SK-N-SH (cell line): ENCODE data around the gene GNAI1. TPM values are rescaled to one million over a fixed set of nuclear protein-coding genes. Genes with fewer than 3 reads are reported as not detected.

Experiments
- CTCF ChIA-PET: fragments of 300-600, 350-600 bp; formaldehyde crosslinking; extraction: SDS; loops from one replicate; lab custom pipeline; 2021; lab: Yijun Ruan, JAX
- POLR2A ChIA-PET: fragments of 350-600 bp; sonication (Branson Sonifier 250); formaldehyde crosslinking; extraction: SDS; loops from one replicate; lab custom pipeline; 2020; ENCODE audit warnings: antibody characterized with exemption, inconsistent platforms; lab: Yijun Ruan, JAX
- DNase-seq: peaks from one replicate; pipeline ENCODE4 v3.0.0; 2012
- H2AFZ ChIP-seq: fragments of 200-600 bp; sonication (generic); 2 replicates; pipeline ENCODE4 v1.8.1; 2016; ENCODE audit warnings: antibody characterized with exemption, mild to moderate bottlenecking, low read depth
- H3F3A ChIP-seq: fragments of 200-600 bp; sonication (generic); replicated peaks from 2 replicates; pipeline ENCODE3; 2016; ENCODE audit warnings: antibody characterized with exemption, mild to moderate bottlenecking; ENCODE audit not compliant: insufficient read depth
- H3K27ac ChIP-seq, 2 experiments: fragments of 200-500 bp in 1 of 2; fragments of 200-600 bp in 1 of 2; sonication (Bioruptor generic) in 1 of 2; sonication (generic), shearing (Covaris generic) in 1 of 2; 2 replicates each; pipeline versions ENCODE4 v1.5.1 to v1.6.1; 2014 to 2016; ENCODE audit warnings: low read depth in 2 of 2, inconsistent platforms in 1 of 2, low read length in 1 of 2, mild to moderate bottlenecking in 1 of 2, mixed read lengths in 1 of 2
- H3K27me3 ChIP-seq: fragments of 200-600 bp; sonication (generic), shearing (Covaris generic); 2 replicates; pipeline ENCODE4 v1.6.1; 2016; ENCODE audit warnings: mixed run types; ENCODE audit not compliant: insufficient read depth
- H3K36me3 ChIP-seq, 2 experiments: fragments of 200-500 bp in 1 of 2; fragments of 200-600 bp in 1 of 2; sonication (Bioruptor generic) in 1 of 2; sonication (generic) in 1 of 2; replicated peaks in 1 of 2; 2 replicates each; pipeline versions ENCODE3 to v1.5.1; 2014 to 2016; ENCODE audit warnings: low read length in 1 of 2, mild to moderate bottlenecking in 1 of 2; ENCODE audit not compliant: insufficient read depth in 2 of 2, control insufficient read depth in 1 of 2
- H3K4me1 ChIP-seq, 2 experiments: fragments of 200-500 bp in 1 of 2; fragments of 200-600 bp in 1 of 2; sonication (Bioruptor generic) in 1 of 2; sonication (generic), shearing (Covaris generic) in 1 of 2; 2 replicates each; pipeline versions ENCODE4 v1.5.1 to v1.6.1; 2014 to 2016; ENCODE audit warnings: low read depth in 1 of 2, low read length in 1 of 2, mixed run types in 1 of 2; ENCODE audit not compliant: insufficient read depth in 2 of 2, control insufficient read depth in 1 of 2
- H3K4me2 ChIP-seq: fragments of 200-600 bp; sonication (generic), shearing (Covaris generic); 2 replicates; pipeline ENCODE4 v1.6.1; 2017; ENCODE audit warnings: mixed run types
- H3K4me3 ChIP-seq, 2 experiments: fragments of 200-500 bp in 1 of 2; fragments of 200-600 bp in 1 of 2; sonication (Bioruptor generic) in 1 of 2; sonication (generic), shearing (Covaris generic) in 1 of 2; 2 replicates each; pipeline versions ENCODE4 v1.5.1 to v1.8.1; 2014 to 2016; ENCODE audit warnings: low read depth in 2 of 2, inconsistent platforms in 1 of 2, low read length in 1 of 2, mild to moderate bottlenecking in 1 of 2, mixed read lengths in 1 of 2, moderate library complexity in 1 of 2
- H3K79me2 ChIP-seq: fragments of 200-600 bp; sonication (generic); 2 replicates; pipeline ENCODE4 v1.8.1; 2017; ENCODE audit warnings: mild to moderate bottlenecking; ENCODE audit not compliant: insufficient read depth
- H3K9ac ChIP-seq: fragments of 200-600 bp; sonication (generic); 2 replicates; pipeline ENCODE4 v1.6.1; 2017; ENCODE audit warnings: mixed run types
- H3K9me2 ChIP-seq: fragments of 200-600 bp; sonication (generic); 2 replicates; pipeline ENCODE4 v1.6.1; 2017; ENCODE audit warnings: mixed run types
- H3K9me3 ChIP-seq: fragments of 200-600 bp; sonication (generic); 2 replicates; pipeline ENCODE4 v1.6.1; 2017; ENCODE audit warnings: mixed run types, mild to moderate bottlenecking, moderate library complexity
- H4K20me1 ChIP-seq: fragments of 200-600 bp; sonication (generic); 2 replicates; pipeline ENCODE4 v1.6.1; 2017; ENCODE audit warnings: mild to moderate bottlenecking, mixed run types; ENCODE audit not compliant: insufficient read depth
- CHD2 ChIP-seq: fragments of 150-350 bp; IDR thresholded peaks from 2 replicates; pipeline ENCODE4 v1.6.1; 2018; ENCODE audit warnings: low read length; ENCODE audit not compliant: partially characterized antibody
- CTCF ChIP-seq: fragments of 200-600 bp; sonication (generic); IDR thresholded peaks from 2 replicates; pipeline ENCODE4 v1.6.1; 2017; ENCODE audit warnings: antibody characterized with exemption, mild to moderate bottlenecking, moderate library complexity
- FOSL2 ChIP-seq: IDR thresholded peaks from 2 replicates; pipeline ENCODE4 v1.4.0; 2012; ENCODE audit warnings: low read depth, mild to moderate bottlenecking, moderate library complexity, borderline replicate concordance
- FOXJ3 ChIP-seq: sonication (generic); formaldehyde crosslinking; IDR thresholded peaks from 2 replicates; pipeline ENCODE4 v1.5.1; 2020; ENCODE audit warnings: mild to moderate bottlenecking, missing genetic modification reagents
- FOXM1 ChIP-seq: IDR thresholded peaks from 2 replicates; pipeline ENCODE4 v1.4.0; 2012; ENCODE audit warnings: low read depth, mild to moderate bottlenecking
- GATA2 ChIP-seq: sonication (generic); formaldehyde crosslinking; IDR thresholded peaks from 2 replicates; pipeline ENCODE4 v1.5.0; 2020; ENCODE audit warnings: mild to moderate bottlenecking, missing genetic modification reagents
- IRF3 ChIP-seq: fragments of 150-350 bp; IDR thresholded peaks from 2 replicates; pipeline ENCODE4 v1.6.1; 2016; ENCODE audit warnings: mild to moderate bottlenecking, low read depth, low read length
- MAX ChIP-seq: IDR thresholded peaks from 2 replicates; pipeline ENCODE4 v1.4.0; 2012; ENCODE audit warnings: low read depth
- MEF2A ChIP-seq: IDR thresholded peaks from 2 replicates; pipeline ENCODE4 v1.4.0; 2012; ENCODE audit warnings: low read depth, borderline replicate concordance
- PBX3 ChIP-seq: IDR thresholded peaks from 2 replicates; pipeline ENCODE4; 2012
- RAD21 ChIP-seq: IDR thresholded peaks from 2 replicates; pipeline ENCODE4 v1.6.1; 2012; ENCODE audit warnings: mild to moderate bottlenecking, low read length
- RCOR1 ChIP-seq: fragments of 150-350 bp; IDR thresholded peaks from 2 replicates; pipeline ENCODE4 v1.6.1; 2017; ENCODE audit warnings: antibody characterized with exemption, low read length
- RFX5 ChIP-seq: IDR thresholded peaks from 2 replicates; pipeline ENCODE4 v1.6.1; 2012; ENCODE audit warnings: mild to moderate bottlenecking, improper control_type of control experiment, low read length
- RXRA ChIP-seq: IDR thresholded peaks from 2 replicates; pipeline ENCODE4 v1.4.0; 2012; ENCODE audit warnings: low read depth, mild to moderate bottlenecking, borderline replicate concordance
- SIN3A ChIP-seq: IDR thresholded peaks from 2 replicates; pipeline ENCODE4 v1.6.1; 2012; ENCODE audit warnings: low read depth, mild to moderate bottlenecking, low read length, moderate library complexity, borderline replicate concordance
- SMC3 ChIP-seq: IDR thresholded peaks from 2 replicates; pipeline ENCODE4 v1.6.1; 2012; ENCODE audit warnings: low read depth, low read length, improper control_type of control experiment
- TAF1 ChIP-seq: IDR thresholded peaks from 2 replicates; pipeline ENCODE4 v1.6.1; 2012; ENCODE audit warnings: low read depth, mild to moderate bottlenecking, low read length, moderate library complexity, borderline replicate concordance
- TEAD4 ChIP-seq: IDR thresholded peaks from 2 replicates; pipeline ENCODE4 v1.4.0; 2012; ENCODE audit warnings: mild to moderate bottlenecking, borderline replicate concordance; ENCODE audit not compliant: insufficient read depth
- YY1 ChIP-seq: IDR thresholded peaks from 2 replicates; pipeline ENCODE4 v1.4.0; 2012; ENCODE audit warnings: low read depth, mild to moderate bottlenecking
- WGBS: methylation state at CpG from one replicate; pipeline ENCODE4 v1.1.6; 2017; ENCODE audit warnings: low lambda C conversion rate; 5-methylcytosine and 5-hydroxymethylcytosine counted together
- polyA plus RNA-seq, 3 experiments: library from polyadenylated mRNA; depleted of rRNA; stranded (reverse); fragments of >200 nt; gene quantifications; 2 replicates each; pipeline ENCODE4 v1.2.3, GENCODE V29; 2012

GNAI1 gene
- polyA plus RNA-seq, 1 of the 3 experiments (the other 2 are of a cell fraction): 69.1 TPM

- TF ChIP-seq MEF2A (no peak), YY1 (no peak), FOSL2 (no peak), RFX5 (no peak), RAD21 (no peak), MAX (no peak), SIN3A (no peak), CTCF (no peak), GATA2 (CRISPR knock-in tag) (no peak), TEAD4 (no peak), FOXJ3 (CRISPR knock-in tag) (no peak), RCOR1 (no peak), RXRA (no peak), CHD2 (no peak), SMC3 (no peak), FOXM1 (no peak)
- TF ChIP-seq, all 33 proteins: peak for 0
- Histone ChIP-seq H3K4me3 (no peak overlapping the region), H3K4me2 (no peak overlapping the region), H3K36me3 (peaks cover 2 to 3% of the 10 kb centered on the region in 2 experiments), H3K4me1 (peaks cover 4 to 8% of the 10 kb centered on the region in 2 experiments; a peak in 3 of 4 replicates), H3K9me2 (no peaks in the 10 kb centered on the region), H4K20me1 (peaks cover 71% of the 10 kb centered on the region), H3K27ac (no peak overlapping the region), H2AFZ (no peak overlapping the region), H3F3A (peaks cover 10% of the 10 kb centered on the region), H3K9me3 (peaks cover 16% of the 10 kb centered on the region; the same call in 1 of the 2 replicates), H3K27me3 (no peaks in the 10 kb centered on the region), H3K79me2 (peaks cover 99% of the 10 kb centered on the region), H3K9ac (no peak overlapping the region)
- ChIA-PET CTCF (interaction anchor here (1.1 kb wide), 1 partner anchor 15 kb away, joined by 4 read pairs; no protein-coding TSS in a partner anchor), POLR2A (no interaction called here)
- WGBS: 91% methylated on average over 1 of the region's 1 CpG
- DNase-seq: no peak
These were observed 41.1 kb downstream of the GNAI1 start for GRCh38 chr7:80175744-80176143.

GRCh38 chr7:80181411-80181810, 46.8 kb downstream of the GNAI1 start:
- no peaks in the 10 kb centered on the region for H3K27me3 ChIP-seq
- DNase-seq: no peak
- peaks cover 95% of the 10 kb centered on the region for H3K79me2 ChIP-seq
- H3K9me2 ChIP-seq: no peaks in the 10 kb centered on the region
- WGBS: 94% methylated on average over 4 of the region's 4 CpGs
- H3K36me3 ChIP-seq: no peaks in the 10 kb centered on the region
- H3K4me1 ChIP-seq: peaks cover 2 to 15% of the 10 kb centered on the region in 2 experiments
- no peak overlapping the region for H3K4me2 ChIP-seq
- H3K4me3 ChIP-seq: no peak overlapping the region
- ChIA-PET CTCF (interaction anchor here (1.1 kb wide), 2 partner anchors 11 to 46 kb away, joined by 3 read pairs; no protein-coding TSS in a partner anchor), POLR2A (no interaction called here)
- no peak overlapping the region for H3K9ac ChIP-seq
- H4K20me1 ChIP-seq: peaks cover 75% of the 10 kb centered on the region
- TF ChIP-seq TEAD4: no peak
- TF ChIP-seq FOXJ3 (CRISPR knock-in tag): no peak
- TF ChIP-seq CTCF: no peak
- no peak for TF ChIP-seq IRF3
- no peak for TF ChIP-seq TAF1
- TF ChIP-seq PBX3: no peak
- no peak overlapping the region for H3K27ac ChIP-seq
- H3F3A ChIP-seq: peaks cover 11% of the 10 kb centered on the region
- H3K9me3 ChIP-seq: no peaks in the 10 kb centered on the region
- no peak overlapping the region for H2AFZ ChIP-seq
